Ishikawa (cell line): Measurements from ENCODE around the gene PRKCE.

Source experiments
- CEBPB ChIP-seq: IDR thresholded peaks from 2 replicates; pipeline ENCODE4 v1.6.1; 2012
- CREB1 ChIP-seq: IDR thresholded peaks from 2 replicates; pipeline ENCODE4 v1.6.1; 2012; ENCODE audit warnings: low read depth
- EP300 ChIP-seq: IDR thresholded peaks from 2 replicates; pipeline ENCODE4 v1.6.1; 2012; ENCODE audit warnings: borderline replicate concordance
- MAX ChIP-seq: IDR thresholded peaks from 2 replicates; pipeline ENCODE4 v1.6.1; 2012
- TAF1 ChIP-seq: IDR thresholded peaks from 2 replicates; pipeline ENCODE4 v1.6.1; 2012; ENCODE audit warnings: low read depth, mild to moderate bottlenecking
- TCF12 ChIP-seq: IDR thresholded peaks from 2 replicates; pipeline ENCODE4 v1.6.1; 2012; ENCODE audit warnings: low read depth
- YY1 ChIP-seq: IDR thresholded peaks from 2 replicates; pipeline ENCODE4 v1.6.1; 2012; ENCODE audit warnings: low read depth
- TF ChIP-seq, protein P1 (sequence below): IDR thresholded peaks from 2 replicates; pipeline ENCODE4 v1.6.1; 2012; ENCODE audit warnings: low read depth, mild to moderate bottlenecking

- TF ChIP-seq EP300 (no peak), CEBPB (no peak), CREB1 (no peak), TAF1 (no peak), MAX (no peak), YY1 (no peak), TCF12 (no peak)
- TF ChIP-seq, protein P1, sequence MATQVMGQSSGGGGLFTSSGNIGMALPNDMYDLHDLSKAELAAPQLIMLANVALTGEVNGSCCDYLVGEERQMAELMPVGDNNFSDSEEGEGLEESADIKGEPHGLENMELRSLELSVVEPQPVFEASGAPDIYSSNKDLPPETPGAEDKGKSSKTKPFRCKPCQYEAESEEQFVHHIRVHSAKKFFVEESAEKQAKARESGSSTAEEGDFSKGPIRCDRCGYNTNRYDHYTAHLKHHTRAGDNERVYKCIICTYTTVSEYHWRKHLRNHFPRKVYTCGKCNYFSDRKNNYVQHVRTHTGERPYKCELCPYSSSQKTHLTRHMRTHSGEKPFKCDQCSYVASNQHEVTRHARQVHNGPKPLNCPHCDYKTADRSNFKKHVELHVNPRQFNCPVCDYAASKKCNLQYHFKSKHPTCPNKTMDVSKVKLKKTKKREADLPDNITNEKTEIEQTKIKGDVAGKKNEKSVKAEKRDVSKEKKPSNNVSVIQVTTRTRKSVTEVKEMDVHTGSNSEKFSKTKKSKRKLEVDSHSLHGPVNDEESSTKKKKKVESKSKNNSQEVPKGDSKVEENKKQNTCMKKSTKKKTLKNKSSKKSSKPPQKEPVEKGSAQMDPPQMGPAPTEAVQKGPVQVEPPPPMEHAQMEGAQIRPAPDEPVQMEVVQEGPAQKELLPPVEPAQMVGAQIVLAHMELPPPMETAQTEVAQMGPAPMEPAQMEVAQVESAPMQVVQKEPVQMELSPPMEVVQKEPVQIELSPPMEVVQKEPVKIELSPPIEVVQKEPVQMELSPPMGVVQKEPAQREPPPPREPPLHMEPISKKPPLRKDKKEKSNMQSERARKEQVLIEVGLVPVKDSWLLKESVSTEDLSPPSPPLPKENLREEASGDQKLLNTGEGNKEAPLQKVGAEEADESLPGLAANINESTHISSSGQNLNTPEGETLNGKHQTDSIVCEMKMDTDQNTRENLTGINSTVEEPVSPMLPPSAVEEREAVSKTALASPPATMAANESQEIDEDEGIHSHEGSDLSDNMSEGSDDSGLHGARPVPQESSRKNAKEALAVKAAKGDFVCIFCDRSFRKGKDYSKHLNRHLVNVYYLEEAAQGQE = no peak
Observed at GRCh38 chr2:45734952-45735351, 83.5 kb downstream of the PRKCE start.
